Measurements from ENCODE around the gene LANCL3.

GRCh38 chrX:37722595-37722994 lies 151.1 kb downstream of the LANCL3 start:
- TF ChIP-seq, protein P1, sequence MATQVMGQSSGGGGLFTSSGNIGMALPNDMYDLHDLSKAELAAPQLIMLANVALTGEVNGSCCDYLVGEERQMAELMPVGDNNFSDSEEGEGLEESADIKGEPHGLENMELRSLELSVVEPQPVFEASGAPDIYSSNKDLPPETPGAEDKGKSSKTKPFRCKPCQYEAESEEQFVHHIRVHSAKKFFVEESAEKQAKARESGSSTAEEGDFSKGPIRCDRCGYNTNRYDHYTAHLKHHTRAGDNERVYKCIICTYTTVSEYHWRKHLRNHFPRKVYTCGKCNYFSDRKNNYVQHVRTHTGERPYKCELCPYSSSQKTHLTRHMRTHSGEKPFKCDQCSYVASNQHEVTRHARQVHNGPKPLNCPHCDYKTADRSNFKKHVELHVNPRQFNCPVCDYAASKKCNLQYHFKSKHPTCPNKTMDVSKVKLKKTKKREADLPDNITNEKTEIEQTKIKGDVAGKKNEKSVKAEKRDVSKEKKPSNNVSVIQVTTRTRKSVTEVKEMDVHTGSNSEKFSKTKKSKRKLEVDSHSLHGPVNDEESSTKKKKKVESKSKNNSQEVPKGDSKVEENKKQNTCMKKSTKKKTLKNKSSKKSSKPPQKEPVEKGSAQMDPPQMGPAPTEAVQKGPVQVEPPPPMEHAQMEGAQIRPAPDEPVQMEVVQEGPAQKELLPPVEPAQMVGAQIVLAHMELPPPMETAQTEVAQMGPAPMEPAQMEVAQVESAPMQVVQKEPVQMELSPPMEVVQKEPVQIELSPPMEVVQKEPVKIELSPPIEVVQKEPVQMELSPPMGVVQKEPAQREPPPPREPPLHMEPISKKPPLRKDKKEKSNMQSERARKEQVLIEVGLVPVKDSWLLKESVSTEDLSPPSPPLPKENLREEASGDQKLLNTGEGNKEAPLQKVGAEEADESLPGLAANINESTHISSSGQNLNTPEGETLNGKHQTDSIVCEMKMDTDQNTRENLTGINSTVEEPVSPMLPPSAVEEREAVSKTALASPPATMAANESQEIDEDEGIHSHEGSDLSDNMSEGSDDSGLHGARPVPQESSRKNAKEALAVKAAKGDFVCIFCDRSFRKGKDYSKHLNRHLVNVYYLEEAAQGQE (IDR thresholded peaks at IDR 0.05; ENCODE audit: insufficient read depth in 1 of 2, low read depth in 2 of 2, low read length in 2 of 2) = no peak
- TF ChIP-seq POLR2AphosphoS5 (IDR thresholded peaks at IDR 0.05; ENCODE audit: low read depth, low read length) (no peak), TAF1 (IDR thresholded peaks at IDR 0.05; ENCODE audit: borderline replicate concordance, insufficient read depth, low read length) (no peak), SIN3A (IDR thresholded peaks at IDR 0.05; ENCODE audit: borderline replicate concordance, insufficient read depth, low read length) (no peak), FOXP2 (optimal IDR thresholded peaks at IDR 0.05; ENCODE audit: borderline replicate concordance, extremely low read depth, extremely low read length, insufficient read depth) (no peak)
